Vagina (tissue), 2 donors: ENCODE data around the gene CELA2A. TPM values are rescaled to one million over a fixed set of nuclear protein-coding genes. Genes with fewer than 3 reads are reported as not detected.

Experiments
- DNase-seq, 2 donors: peaks; one replicate each; pipeline ENCODE4 v3.0.0-alpha.2; 2017; ENCODE audit errors: extremely low spot score in 2 of 2
- H3K27ac ChIP-seq: fragments of 200-600 bp; sonication (generic); one replicate; pipeline ENCODE4 v1.5.1; 2019
- H3K27me3 ChIP-seq: fragments of 200-600 bp; sonication (generic); one replicate; pipeline ENCODE4 v1.5.1; 2019
- H3K36me3 ChIP-seq, 2 donors: fragments of 200-600 bp; sonication (generic); one replicate each; pipeline ENCODE4 v1.5.1; 2017 to 2019
- H3K4me1 ChIP-seq: fragments of 200-600 bp; sonication (generic); one replicate; pipeline ENCODE4 v1.5.1; 2019
- H3K4me3 ChIP-seq, 2 donors: fragments of 200-600 bp; sonication (generic); 1 replicate in 1 of 2; 2 replicates in 1 of 2; pipeline ENCODE4 v1.5.1; 2016 to 2019
- H3K9me3 ChIP-seq: fragments of 200-600 bp; sonication (generic); one replicate; pipeline ENCODE4 v1.5.1; 2019
- CTCF ChIP-seq, 3 experiments: fragments of 450-650 bp in 2 of 3; fragments of 200-600 bp in 1 of 3; sonication (generic) in 1 of 3; IDR thresholded peaks; one replicate each; pipeline ENCODE4 v1.5.1; 2017 to 2019; ENCODE audit warnings: antibody characterized with exemption in 3 of 3, mild to moderate bottlenecking in 2 of 3, moderate library complexity in 2 of 3
- POLR2A ChIP-seq, 2 donors: fragments of 450-650 bp; IDR thresholded peaks; one replicate each; pipeline ENCODE4 v1.6.1; 2017; ENCODE audit warnings: antibody characterized with exemption in 2 of 2, mild to moderate bottlenecking in 2 of 2, moderate library complexity in 2 of 2
- POLR2AphosphoS5 ChIP-seq, 2 donors: sonication (generic); formaldehyde crosslinking; IDR thresholded peaks; one replicate each; pipeline ENCODE4 v1.9.0; 2017; ENCODE audit warnings: antibody characterized with exemption in 2 of 2, mild to moderate bottlenecking in 2 of 2, low read depth in 1 of 2; ENCODE audit not compliant: insufficient read depth in 1 of 2
- intact Hi-C: fragments of 100-400 bp; cut with DNase I; formaldehyde crosslinking; loops from one replicate; pipeline ENCODE4 v1.15.1; 2023
- total RNA-seq: library from RNA; depleted of rRNA; stranded (reverse); fragments of >200 nt; gene quantifications from one replicate; pipeline ENCODE4 v1.2.3, GENCODE V29; 2016

CELA2A gene
- total RNA-seq, 1 donor from 2014 or later, result not detected

- no peak for TF ChIP-seq CTCF (IDR thresholded peaks at IDR 0.05)
- TF ChIP-seq POLR2A (IDR thresholded peaks at IDR 0.05), result no peak
- TF ChIP-seq POLR2AphosphoS5 (IDR thresholded peaks at IDR 0.05; ENCODE audit: insufficient read depth in 1 of 2, low read depth in 1 of 2), result no peak
- Histone ChIP-seq H3K27me3 (no peaks in the 10 kb centered on the region), H3K4me3 (no peak overlapping the region), H3K36me3 (no peaks in the 10 kb centered on the region), H3K27ac (no peak overlapping the region), H3K4me1 (peaks cover 31% of the 10 kb centered on the region), H3K9me3 (no peaks in the 10 kb centered on the region)
- intact Hi-C loops, result no loop called here
- DNase-seq, result no peak
Observed at GRCh38 chr1:15420853-15421465, 35.6 kb upstream of the CELA2A start.

- Histone ChIP-seq H3K9me3 (no peaks in the 10 kb centered on the region), H3K36me3 (peaks cover 0 to 2% of the 10 kb centered on the region in 2 donors), H3K27me3 (no peaks in the 10 kb centered on the region), H3K4me3 (no peak overlapping the region), H3K27ac (no peak overlapping the region), H3K4me1 (peaks cover 32% of the 10 kb centered on the region)
- TF ChIP-seq CTCF (IDR thresholded peaks at IDR 0.05), result no peak
- no peak for TF ChIP-seq POLR2AphosphoS5 (IDR thresholded peaks at IDR 0.05; ENCODE audit: insufficient read depth in 1 of 2, low read depth in 1 of 2)
- no peak for TF ChIP-seq POLR2A (IDR thresholded peaks at IDR 0.05)
- DNase-seq, result no peak
- intact Hi-C loops, result no loop called here
Observed at GRCh38 chr1:15422871-15423270, 33.7 kb upstream of the CELA2A start.

- Histone ChIP-seq H3K27ac (no peak overlapping the region), H3K9me3 (no peaks in the 10 kb centered on the region), H3K4me3 (no peak overlapping the region), H3K36me3 (peaks cover 0 to 4% of the 10 kb centered on the region in 2 donors), H3K4me1 (peaks cover 31% of the 10 kb centered on the region), H3K27me3 (no peaks in the 10 kb centered on the region)
- intact Hi-C loops, result no loop called here
- DNase-seq, result no peak
- TF ChIP-seq CTCF (IDR thresholded peaks at IDR 0.05), result no peak
- no peak for TF ChIP-seq POLR2A (IDR thresholded peaks at IDR 0.05)
- TF ChIP-seq POLR2AphosphoS5 (IDR thresholded peaks at IDR 0.05; ENCODE audit: insufficient read depth in 1 of 2, low read depth in 1 of 2), result no peak
Observed at GRCh38 chr1:15423355-15424077, 33.0 kb upstream of the CELA2A start.

- no peaks in the 10 kb centered on the region for H3K9me3 ChIP-seq
- no peak overlapping the region for H3K4me3 ChIP-seq
- no peaks in the 10 kb centered on the region for H3K27me3 ChIP-seq
- no peak overlapping the region for H3K27ac ChIP-seq
- intact Hi-C loops, result no loop called here
- H3K4me1 ChIP-seq, result peaks cover 24% of the 10 kb centered on the region
- DNase-seq, result no peak
- no peak for TF ChIP-seq POLR2AphosphoS5 (IDR thresholded peaks at IDR 0.05; ENCODE audit: insufficient read depth in 1 of 2, low read depth in 1 of 2)
- TF ChIP-seq POLR2A (IDR thresholded peaks at IDR 0.05), result no peak
- no peak for TF ChIP-seq CTCF (IDR thresholded peaks at IDR 0.05)
- peaks cover 0 to 4% of the 10 kb centered on the region in 2 donors for H3K36me3 ChIP-seq
Observed at GRCh38 chr1:15424146-15424667, 32.3 kb upstream of the CELA2A start.

- Histone ChIP-seq H3K9me3 (no peaks in the 10 kb centered on the region), H3K4me3 (no peak overlapping the region), H3K36me3 (peaks cover 0 to 4% of the 10 kb centered on the region in 2 donors), H3K27ac (no peak overlapping the region), H3K27me3 (no peaks in the 10 kb centered on the region), H3K4me1 (peaks cover 23% of the 10 kb centered on the region)
- intact Hi-C loops, result no loop called here
- no peak for DNase-seq
- TF ChIP-seq POLR2A (IDR thresholded peaks at IDR 0.05) (no peak), CTCF (IDR thresholded peaks at IDR 0.05) (no peak), POLR2AphosphoS5 (IDR thresholded peaks at IDR 0.05; ENCODE audit: insufficient read depth in 1 of 2, low read depth in 1 of 2) (no peak)
Observed at GRCh38 chr1:15424981-15425380, 31.6 kb upstream of the CELA2A start.
